ENCODE results near the gene ICAM2.

DNA sequence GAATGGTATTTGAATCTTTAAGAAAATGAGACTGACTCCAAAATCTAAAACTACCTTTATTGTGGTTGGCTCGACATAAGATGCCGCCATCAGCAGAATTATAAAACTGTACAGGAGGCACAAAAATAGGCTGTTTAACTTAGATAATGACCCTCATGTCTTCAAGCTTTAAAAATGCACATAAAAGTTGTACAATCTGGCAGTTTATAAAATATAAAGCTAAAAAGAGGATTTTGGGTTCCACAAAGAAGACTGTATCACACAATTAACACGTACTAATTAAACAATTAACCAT, 18.6 kb upstream of the ICAM2 start:
- TF ChIP-seq, protein P1, sequence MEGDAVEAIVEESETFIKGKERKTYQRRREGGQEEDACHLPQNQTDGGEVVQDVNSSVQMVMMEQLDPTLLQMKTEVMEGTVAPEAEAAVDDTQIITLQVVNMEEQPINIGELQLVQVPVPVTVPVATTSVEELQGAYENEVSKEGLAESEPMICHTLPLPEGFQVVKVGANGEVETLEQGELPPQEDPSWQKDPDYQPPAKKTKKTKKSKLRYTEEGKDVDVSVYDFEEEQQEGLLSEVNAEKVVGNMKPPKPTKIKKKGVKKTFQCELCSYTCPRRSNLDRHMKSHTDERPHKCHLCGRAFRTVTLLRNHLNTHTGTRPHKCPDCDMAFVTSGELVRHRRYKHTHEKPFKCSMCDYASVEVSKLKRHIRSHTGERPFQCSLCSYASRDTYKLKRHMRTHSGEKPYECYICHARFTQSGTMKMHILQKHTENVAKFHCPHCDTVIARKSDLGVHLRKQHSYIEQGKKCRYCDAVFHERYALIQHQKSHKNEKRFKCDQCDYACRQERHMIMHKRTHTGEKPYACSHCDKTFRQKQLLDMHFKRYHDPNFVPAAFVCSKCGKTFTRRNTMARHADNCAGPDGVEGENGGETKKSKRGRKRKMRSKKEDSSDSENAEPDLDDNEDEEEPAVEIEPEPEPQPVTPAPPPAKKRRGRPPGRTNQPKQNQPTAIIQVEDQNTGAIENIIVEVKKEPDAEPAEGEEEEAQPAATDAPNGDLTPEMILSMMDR (IDR thresholded peaks at IDR 0.05; ENCODE audit: low read length) = no peak
- TF ChIP-seq EZH2phosphoT487 (IDR thresholded peaks at IDR 0.05; ENCODE audit: low read length) (no peak), EZH2 (optimal IDR thresholded peaks at IDR 0.05; ENCODE audit: low read depth, low read length) (no peak)
